ENCODE measurements around the gene FGFRL1.

The FGFRL1 gene

GRCh38 chr4:1009542-1010394 is 1.7 kb upstream of the FGFRL1 start:
- DNase-seq: peak; percentile 74

GRCh38 chr4:1010395-1011021 is 918 bp upstream of the FGFRL1 start:
- DNase-seq: peak; percentile 74

GRCh38 chr4:1011666-1012033 is 224 bp downstream of the FGFRL1 start:
- DNase-seq: no peak

DNA sequence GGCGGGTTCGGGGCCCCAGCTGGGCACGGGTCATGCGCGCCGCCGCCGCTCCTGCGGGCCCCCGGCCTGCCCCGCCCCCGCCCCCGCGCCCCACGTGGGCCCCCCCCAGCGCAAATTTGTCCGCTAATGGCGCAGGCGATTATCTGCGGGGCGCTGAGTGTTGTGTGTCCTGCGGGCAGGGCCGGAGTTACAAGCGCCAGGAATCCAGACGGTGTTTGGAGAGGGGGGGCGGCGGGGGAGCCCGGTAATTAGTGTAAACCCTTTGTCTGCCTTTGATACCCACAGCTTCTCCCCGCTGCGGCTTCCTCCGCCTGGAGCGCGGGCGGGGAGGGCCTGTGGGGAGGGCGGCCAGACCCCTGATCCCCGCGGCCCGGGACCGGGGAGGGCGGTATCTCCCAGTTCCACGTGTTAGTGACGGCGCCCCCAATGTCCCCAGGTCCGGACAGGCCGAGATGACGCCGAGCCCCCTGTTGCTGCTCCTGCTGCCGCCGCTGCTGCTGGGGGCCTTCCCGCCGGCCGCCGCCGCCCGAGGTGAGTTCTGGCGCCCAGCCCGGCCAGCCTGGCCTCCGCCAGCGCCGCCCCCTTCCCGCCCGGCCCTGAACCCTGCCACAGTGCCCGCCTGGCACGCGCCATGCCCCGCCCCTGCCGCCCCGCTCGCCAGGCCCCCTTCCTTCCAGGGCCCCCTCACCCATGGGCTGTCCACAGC is 761 bp downstream of the FGFRL1 start:
- DNase-seq: peak; percentile 43

DNA sequence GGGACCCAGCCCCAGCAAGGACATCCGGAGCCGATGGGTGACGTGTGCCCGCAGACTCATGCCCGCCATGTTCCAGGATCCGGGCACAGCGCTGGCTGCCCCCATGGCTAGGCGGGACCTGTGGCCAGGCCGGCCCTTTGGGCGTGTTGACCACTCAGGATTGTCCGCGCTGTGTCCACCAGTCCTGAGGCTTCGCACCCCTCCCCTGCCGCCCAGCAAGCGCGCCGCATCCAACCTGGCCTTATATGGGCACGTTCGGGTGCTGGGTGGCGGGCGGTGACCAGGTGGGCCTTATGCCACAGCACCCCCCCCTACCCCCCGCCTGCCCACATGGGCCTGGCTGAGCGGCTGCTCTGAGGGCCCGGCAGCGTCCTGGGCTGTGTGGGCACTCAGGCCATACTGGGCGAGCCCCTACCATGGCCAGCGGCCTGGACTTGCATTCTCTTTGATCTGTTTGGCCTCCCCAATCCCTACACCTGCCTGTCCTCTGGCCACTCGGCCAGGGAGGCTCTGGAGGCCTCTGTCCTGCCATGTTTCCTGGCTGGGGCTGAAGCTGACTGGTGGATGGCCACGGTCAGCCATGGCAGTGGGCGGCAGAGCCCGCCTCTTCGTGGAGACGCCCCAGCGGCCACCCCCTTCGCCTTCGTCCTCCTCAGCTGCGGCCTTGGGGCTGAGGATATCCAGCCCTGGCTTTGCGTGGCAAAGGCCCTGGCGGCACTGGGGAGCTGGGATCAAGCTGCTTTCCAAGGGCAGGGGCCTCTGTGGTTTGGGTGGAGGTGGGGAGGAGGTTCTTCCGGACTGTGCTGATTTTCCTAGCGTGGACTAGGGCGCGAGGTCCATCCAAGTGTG is 2.0 kb downstream of the FGFRL1 start:
- no peak for DNase-seq

DNA sequence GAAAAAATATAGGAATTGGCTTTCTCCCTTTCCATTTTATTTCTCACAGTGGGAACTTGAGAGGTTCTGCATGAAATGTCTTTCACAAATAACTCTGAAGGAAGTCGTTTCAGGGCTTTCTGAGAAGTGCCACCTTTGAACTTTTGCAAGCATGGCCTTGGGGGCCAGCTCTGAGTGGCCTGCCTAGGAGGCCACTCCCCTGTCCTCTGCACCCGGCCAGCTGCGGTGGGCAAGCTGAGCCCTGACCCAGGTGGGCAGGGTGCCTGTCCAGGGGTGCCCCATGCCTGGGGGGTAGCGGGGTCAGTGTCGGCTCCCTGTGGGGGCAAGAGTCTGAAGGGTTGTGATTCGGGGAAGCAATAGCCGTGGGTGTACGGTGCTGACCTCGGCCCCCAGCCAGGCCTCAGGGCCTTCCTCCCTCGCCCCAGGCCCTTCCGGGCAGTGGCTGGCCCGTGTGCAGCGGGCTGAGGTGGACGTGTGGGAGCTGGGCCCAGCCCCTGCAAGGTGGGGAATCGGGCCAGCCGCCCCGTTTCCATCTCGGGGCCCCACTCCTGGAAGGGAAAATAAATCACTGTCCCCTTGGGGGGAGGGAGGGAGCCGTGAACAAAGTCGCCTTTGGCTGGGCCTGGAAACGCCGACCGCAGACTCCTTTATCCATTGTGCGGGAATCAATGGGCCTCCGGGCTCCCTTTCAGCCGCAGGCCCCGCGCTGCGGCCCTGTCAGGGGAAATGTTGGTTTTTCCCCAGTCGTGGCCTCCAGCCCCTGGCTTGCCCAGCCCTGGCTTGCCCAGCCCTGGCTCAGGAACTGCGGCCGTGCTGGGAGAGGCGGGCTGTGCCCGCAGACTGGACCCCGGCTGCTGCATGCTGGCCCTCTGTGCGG is 3.1 kb downstream of the FGFRL1 start:
- no peak for DNase-seq

DNA sequence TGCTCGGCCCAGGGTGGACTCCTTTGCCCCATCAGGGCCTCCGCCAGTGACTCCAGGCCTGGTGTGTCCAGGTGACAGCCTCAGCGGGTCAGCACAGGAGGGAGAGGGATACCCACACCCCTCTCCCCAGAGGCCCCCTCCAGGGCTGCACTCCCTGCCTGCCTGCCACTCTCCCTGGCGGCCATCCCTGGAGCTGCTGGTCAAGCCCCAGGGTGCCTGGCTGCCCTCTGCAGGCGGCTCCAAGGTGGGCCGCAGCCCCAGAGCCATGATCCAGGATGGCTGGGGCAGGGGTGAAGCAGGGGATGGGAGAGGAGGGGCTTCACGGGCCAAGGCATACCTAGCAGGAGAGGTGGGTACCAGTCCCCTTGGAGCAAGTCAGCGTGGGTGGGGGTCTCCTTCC is 3.8 kb downstream of the FGFRL1 start:
- no peak for DNase-seq

- no peak for DNase-seq
These were observed 4.3 kb downstream of the FGFRL1 start for GRCh38 chr4:1015746-1016145.

DNA sequence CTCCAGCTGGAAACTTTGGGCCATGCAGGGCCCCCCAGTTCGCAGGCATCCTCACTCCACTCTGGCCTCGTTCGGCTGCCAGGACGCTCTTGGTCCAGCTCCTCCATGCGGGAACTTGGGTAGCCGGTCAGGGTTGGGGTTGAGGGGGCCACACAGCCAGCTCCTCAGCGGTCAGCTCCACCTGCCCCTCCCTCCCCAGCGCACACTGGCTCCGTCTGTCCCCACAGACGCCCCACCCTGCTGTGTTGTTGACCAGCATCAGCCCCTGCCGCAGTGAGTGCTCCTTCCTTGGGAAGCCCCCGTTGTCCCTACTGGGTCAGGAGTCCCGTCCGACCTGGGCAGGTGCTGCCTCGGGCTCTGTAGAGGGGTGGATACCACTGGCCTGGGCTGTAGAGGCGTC is 5.8 kb downstream of the FGFRL1 start:
- DNase-seq: no peak

DNA sequence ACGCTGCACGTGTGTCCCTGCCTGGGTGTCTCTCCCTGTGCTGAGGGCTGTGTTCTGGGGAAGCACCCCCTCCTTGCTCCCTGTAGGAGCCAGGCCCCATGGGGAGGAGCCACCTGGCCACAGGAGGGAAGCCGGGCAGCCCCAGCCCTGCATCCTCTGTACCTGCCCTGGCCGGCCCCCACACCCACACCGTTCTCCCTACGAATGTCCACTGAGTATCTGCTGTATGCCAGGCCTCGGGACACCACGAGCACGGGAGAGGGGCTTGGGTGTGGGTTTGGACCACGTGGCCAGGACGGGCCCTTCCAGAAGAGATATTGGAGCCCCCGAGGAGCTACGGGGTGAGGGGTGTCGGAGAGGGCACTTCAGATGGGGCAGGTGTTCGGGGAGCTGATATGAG is 6.3 kb downstream of the FGFRL1 start:
- DNase-seq: no peak

DNA sequence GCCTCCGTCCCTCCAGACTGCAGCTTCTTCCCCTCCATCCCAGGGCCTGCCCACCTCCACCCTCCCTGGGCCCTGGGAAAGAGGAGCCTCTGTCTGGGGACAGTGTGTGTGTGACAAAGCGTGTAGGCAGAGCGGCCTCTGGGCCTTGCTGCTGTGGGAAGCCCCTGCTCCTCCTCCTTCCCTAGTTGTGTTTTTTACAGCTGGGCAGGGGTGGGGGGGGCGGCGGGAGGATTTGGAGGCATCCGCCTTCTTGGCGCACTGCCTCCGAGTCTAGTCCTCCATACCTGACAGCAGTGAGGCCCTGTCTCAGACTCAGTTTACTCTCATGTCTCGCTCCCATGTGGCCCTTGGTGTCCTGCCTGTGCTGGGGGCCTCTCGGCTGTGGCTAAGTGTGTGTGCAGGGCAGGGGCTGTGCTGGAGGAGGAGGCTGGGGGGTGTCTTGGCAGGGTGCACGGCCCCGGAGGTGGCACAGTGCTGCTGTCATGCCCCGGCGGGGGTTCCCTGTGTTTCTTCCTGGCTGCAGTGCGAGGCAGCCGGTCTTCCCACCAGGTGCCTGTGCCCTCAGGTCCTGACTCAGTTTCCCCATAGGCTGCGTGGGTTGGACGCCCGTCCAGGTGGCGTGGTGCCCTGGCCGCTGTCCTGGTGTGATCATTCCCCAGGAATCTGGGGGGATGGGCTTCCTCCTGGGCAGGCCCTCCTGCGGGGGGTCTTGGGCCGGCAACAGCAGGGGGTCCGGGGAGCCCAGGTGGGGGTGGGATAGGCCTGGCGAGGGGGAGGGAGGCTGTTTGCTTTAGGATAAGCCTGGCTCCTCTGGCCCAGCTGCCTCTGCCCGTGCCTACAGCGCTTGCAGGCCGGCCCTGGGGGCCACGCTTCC is 7.0 kb downstream of the FGFRL1 start:
- no peak for DNase-seq

GRCh38 chr4:1019320-1019719 is 7.9 kb downstream of the FGFRL1 start:
- no peak for DNase-seq

- no peak for DNase-seq
These were observed 8.5 kb downstream of the FGFRL1 start for GRCh38 chr4:1019729-1020470.

GRCh38 chr4:1021386-1022050 is 10.1 kb downstream of the FGFRL1 start:
- DNase-seq: no peak

DNA sequence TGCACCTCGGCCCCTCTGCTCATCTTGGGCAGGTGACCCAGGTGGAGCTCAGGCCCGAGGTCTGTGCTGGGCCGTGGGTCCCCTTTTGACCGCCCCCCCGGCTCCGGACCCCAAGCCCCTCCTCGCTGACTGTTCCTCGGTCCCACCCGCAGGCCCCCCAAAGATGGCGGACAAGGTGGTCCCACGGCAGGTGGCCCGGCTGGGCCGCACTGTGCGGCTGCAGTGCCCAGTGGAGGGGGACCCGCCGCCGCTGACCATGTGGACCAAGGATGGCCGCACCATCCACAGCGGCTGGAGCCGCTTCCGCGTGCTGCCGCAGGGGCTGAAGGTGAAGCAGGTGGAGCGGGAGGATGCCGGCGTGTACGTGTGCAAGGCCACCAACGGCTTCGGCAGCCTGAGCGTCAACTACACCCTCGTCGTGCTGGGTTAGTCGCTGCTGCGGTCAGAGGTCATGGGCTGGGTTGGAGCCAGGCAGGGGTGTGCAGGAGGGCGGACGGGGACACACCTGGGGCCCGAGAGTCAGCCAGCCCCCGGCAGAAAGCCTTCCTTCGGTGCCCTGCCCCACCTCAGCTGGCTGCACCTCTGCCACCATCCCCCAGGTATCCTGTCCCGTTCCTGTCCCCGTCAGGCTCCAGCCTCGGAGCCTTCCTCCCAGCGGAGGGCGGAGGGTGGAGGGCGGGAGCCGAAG is 10.8 kb downstream of the FGFRL1 start:
- no peak for DNase-seq

DNA sequence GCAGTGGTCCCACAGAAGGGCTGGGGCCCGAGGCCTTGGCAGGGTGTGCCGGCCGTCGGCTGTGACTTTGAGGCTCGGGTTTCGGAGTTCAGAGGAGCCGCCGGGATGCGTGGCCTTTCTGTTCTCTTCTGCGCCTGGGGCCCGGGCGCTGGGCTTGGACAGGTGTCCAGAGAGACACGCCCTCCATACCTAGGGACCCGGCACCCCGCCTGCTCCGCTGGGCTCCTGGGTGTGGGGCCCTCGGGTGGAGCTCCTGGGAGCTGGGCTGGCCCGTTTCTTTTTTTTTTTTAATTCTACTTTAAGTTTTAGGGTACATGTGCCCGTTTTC is 11.3 kb downstream of the FGFRL1 start:
- no peak for DNase-seq

- DNase-seq: no peak
These were observed 11.7 kb downstream of the FGFRL1 start for GRCh38 chr4:1023075-1023640.

DNA sequence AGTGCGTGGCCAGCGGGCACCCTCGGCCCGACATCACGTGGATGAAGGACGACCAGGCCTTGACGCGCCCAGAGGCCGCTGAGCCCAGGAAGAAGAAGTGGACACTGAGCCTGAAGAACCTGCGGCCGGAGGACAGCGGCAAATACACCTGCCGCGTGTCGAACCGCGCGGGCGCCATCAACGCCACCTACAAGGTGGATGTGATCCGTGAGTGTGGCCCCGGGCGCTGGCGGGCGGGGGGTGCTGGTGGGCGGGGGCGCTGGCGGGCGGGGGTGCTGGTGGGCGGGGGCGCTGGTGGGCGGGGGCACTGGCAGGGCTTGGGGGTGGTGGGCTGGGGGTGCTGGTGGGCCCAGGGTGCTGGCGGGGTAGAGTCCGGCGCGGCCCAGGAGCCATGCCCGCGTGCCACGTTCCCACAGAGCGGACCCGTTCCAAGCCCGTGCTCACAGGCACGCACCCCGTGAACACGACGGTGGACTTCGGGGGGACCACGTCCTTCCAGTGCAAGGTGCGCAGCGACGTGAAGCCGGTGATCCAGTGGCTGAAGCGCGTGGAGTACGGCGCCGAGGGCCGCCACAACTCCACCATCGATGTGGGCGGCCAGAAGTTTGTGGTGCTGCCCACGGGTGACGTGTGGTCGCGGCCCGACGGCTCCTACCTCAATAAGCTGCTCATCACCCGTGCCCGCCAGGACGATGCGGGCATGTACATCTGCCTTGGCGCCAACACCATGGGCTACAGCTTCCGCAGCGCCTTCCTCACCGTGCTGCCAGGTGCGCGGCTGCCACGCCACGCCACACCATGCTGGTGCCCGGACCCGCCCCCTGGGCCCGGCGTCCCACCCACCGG is 12.7 kb downstream of the FGFRL1 start:
- no peak for DNase-seq

All from CD4-positive, alpha-beta T cell treated with Interleukin-10 for 1 hour (primary cell).